Dermis blood vessel endothelial cell (primary cell): ENCODE data around the gene RIMS1. TPM values are rescaled to one million over a fixed set of nuclear protein-coding genes. Genes with fewer than 3 reads are reported as not detected.

Source experiments
- DNase-seq: peaks from one replicate; pipeline ENCODE4 v3.0.0; 2010
- total RNA-seq: library from RNA; depleted of rRNA; stranded (reverse); fragments of >200 nt; gene quantifications from 2 replicates; pipeline ENCODE4 v1.2.3, GENCODE V29; 2014

The RIMS1 gene
- total RNA-seq, 1 donor from 2014 or later, result 7.5 TPM

DNA sequence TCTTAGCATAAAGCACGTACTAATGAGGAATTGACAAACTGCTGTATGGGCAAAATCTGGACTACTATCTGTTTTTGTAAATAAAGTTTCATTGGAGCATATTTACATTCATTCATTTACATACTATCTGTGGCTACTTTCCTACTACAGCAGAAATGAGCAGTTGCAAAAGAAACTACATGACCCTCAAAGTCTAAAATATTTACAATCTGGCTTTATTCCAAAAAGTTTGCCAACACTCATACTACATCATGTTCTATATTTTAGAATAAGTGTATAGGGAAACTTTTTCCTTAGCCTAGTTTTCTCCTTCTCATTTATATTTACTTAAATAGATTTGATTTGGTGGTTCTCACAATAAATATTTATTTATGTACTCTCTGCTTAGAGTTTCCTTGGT, 208.2 kb downstream of the RIMS1 start:
- no peak for DNase-seq

GRCh38 chr6:72102561-72102960, 216.2 kb downstream of the RIMS1 start:
- no peak for DNase-seq

- DNase-seq, result no peak
These were observed 225.3 kb downstream of the RIMS1 start for GRCh38 chr6:72111611-72112010.

DNA sequence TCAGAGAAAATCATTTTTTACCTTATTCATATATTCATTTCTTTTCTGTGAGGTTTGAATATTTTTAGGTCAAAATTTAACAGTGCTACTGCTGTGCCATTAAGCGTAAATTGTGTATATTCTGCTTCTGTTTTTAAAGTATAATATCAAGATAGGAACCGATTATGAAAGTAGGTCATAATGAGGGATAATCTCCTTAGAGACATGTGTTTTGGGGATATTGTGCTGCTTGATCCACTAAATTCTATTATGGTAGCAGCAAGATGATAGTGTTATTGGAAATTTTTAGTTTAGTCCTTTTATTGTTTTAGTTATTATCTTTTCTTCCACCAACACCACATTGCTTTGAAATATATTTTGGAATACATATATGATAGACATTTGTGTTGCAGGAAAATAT, 244.0 kb downstream of the RIMS1 start:
- DNase-seq, result no peak

- no peak for DNase-seq
These were observed 246.1 kb downstream of the RIMS1 start for GRCh38 chr6:72132427-72132826.

- no peak for DNase-seq
These were observed 246.5 kb downstream of the RIMS1 start for GRCh38 chr6:72132851-72133250.

GRCh38 chr6:72133324-72133723, 247.0 kb downstream of the RIMS1 start:
- no peak for DNase-seq

DNA sequence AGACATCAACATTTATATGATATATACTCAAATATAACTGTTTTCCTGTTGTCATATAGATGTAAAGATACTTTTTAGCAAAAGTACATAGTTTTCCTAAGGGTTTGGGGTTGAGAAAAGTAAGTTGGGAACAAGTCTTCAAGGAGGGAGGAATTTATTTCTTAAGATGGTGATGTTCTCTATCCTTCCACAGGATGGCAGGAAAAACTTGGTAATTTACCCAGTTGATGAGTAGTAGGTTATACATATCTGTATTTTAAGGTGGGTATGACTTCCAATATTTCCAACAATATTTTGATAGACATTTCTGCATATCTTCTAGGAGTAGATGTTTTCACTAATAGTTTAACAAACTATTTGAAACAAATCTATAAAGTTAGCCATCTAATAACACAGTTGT, 254.4 kb downstream of the RIMS1 start:
- DNase-seq, result no peak

DNA sequence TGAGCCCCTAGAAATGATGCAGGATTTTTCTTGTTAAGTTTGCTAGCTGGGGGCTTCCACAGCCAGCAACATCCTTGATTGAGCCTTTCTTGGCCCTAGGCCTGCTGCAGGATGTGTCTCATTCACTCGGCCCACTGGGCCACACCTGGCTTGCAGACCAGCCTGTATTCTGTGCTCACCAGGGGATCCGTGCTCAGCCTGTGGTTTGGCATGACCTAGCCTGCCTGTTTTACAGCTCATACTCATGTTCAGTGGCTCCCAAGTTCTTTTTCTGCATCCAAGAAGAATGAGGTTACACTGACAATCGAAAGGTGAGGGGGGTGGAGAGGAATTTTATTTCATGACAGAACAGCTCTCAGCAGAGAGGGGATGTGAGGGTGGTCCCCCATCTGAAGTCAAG, 263.4 kb downstream of the RIMS1 start:
- DNase-seq, result no peak

DNA sequence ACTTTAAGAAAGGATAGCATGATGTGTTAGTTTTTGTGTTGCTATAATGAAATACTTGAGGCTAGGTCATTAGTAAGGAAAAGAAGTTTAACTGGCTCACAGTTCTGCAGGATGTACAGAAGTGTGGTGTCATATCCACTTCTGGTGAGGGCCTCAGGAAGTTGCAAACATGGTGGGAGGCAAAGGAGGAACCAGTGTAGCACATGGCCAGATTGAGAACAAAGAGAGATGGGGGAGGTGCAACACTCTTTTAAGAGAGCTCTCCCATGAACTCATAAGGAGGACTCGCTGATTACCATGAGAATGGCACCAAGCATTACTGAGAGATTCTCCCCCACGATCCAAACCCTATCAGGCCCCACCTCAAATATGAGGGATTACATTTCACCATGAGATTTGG, 265.4 kb downstream of the RIMS1 start:
- DNase-seq, result no peak

DNA sequence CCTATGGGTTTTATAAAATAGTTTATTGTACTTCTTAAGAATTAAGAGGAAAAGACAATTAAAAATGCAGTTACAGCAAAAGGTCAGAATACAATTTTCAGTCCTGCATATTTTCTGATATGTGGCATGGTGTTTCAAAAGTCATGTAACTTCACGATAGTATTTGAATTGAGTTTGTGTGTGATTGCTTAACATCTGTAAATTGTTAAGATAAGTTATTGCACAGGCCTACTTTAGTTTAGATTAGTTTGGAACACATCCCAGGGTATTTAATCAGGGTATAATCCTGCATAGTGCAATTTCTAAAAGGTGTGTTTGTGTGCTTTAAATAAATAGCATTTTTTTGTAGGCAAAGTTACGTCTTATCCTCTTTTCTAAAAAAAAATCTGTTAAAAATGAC, 289.6 kb downstream of the RIMS1 start:
- no peak for DNase-seq

DNA sequence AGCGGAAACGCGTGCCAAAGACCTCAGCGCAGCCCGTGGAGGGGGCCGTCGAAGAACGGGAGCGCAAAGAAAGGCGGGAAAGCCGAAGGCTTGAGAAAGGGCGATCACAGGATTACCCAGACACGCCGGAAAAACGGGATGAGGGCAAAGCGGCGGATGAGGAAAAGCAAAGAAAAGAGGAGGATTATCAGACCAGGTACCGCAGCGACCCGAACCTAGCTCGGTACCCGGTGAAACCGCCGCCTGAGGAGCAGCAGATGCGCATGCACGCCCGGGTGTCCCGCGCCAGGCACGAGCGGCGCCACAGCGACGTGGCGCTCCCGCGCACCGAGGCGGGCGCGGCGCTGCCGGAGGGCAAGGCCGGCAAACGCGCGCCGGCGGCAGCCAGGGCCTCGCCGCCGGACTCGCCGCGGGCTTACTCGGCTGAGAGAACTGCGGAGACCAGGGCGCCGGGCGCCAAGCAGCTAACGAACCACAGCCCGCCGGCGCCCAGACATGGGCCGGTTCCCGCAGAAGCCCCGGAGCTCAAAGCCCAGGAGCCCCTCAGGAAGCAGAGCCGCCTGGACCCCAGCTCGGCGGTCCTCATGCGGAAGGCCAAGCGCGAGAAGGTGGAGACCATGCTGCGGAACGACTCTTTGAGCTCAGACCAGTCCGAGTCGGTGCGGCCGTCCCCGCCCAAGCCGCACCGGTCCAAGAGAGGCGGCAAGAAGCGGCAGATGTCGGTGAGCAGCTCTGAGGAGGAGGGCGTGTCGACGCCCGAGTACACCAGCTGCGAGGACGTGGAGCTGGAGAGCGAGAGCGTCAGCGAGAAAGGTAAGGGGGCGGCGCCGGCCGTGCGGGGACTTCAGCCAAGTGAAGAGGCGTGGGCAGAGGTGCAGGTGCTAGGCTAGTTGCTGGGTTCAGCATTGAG, 296.2 kb downstream of the RIMS1 start:
- DNase-seq, result peak; percentile 29

DNA sequence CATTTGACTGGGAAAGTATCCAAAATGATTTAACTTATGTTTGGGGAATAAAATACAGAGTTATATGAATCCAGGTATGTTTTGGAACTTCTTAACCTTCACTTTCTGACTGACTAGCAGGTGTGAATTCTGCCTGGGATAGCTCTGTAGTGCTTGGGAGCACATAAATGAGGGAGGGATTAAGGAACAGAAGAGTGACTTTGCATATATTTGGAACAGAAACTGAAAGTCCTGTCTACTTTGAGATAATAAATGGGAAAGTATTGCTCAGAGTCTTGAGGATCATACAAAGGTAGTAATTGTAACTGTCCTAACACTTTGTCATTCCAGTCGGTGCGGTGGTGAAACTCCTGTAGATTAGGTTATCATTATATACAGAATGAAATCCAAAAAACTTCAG, 317.6 kb downstream of the RIMS1 start:
- DNase-seq, result no peak

DNA sequence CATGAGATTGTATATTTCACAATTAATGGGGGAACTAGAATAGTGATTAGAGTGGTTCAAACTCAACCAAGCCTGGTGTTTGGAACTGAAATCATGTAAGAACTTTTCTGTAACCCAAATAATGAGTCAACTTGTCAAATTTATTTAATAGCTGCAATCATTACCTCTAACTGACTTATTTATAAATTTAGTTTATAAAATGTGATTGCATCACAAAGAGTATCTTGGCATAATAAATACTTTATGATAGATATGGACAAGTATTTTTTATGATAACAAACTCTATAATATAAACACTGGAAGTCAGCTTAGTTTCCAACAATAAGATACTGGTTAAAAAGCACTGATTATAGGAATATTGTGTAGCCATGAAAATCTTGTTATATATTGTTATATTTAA, 319.1 kb downstream of the RIMS1 start:
- DNase-seq, result no peak

DNA sequence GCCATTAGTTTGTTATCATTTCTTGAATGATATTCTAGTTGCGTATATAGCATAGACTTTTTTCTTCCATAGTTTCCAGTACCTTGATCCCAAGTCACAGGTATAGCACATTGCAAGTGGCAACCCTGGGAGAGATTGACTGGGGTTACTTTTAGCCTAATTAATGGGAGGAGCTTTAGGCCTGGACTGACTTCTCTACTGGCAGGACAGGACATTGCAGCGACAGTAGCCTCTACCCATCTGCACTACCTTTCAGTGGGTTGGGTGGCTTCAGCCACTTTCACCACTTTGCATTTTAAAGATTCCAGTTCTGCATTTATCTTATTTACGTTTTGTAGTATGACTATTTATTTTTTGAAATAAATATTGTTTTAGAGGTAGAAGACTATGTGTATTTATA, 320.3 kb downstream of the RIMS1 start:
- no peak for DNase-seq

- DNase-seq, result no peak
These were observed 326.3 kb downstream of the RIMS1 start for GRCh38 chr6:72212686-72213085.

DNA sequence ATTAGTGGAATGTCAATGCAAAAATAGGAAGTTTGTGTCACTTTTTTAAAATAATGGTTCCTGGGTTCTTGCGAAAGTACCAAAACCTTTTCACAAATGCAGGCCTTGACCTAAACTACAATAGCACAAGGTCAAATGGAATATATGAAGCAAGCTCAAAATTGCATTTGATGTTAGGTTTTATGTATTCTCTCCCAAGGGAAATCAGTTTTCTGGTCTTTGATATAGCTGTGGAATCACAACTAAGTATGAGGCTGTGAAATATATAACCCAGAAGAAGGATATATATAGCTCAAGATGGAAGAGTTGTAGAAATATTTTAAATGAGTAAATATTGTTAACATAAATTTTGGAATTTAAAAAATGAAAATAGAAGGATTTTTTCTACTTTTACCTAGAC, 327.3 kb downstream of the RIMS1 start:
- DNase-seq, result no peak

- DNase-seq, result no peak
These were observed 330.1 kb downstream of the RIMS1 start for GRCh38 chr6:72216222-72217068.

DNA sequence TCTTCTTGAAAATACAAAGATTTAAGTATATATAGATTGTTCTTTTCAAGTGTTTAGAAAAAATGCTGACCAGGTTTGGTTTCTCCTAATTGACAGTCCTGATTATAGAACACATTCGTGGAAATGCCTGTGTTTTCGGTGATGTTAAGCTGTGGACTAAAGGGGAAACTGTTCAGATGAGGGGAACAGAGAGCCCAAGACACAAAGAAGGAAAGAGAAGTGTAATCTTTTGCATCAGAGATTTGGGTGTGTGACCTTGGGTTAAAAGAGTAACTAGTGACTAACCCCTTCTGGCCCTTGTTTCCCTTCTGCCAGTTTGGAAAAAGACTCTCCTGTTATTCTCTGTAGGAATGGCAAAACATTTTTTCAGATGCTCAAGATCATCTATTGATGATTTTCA, 331.3 kb downstream of the RIMS1 start:
- no peak for DNase-seq

DNA sequence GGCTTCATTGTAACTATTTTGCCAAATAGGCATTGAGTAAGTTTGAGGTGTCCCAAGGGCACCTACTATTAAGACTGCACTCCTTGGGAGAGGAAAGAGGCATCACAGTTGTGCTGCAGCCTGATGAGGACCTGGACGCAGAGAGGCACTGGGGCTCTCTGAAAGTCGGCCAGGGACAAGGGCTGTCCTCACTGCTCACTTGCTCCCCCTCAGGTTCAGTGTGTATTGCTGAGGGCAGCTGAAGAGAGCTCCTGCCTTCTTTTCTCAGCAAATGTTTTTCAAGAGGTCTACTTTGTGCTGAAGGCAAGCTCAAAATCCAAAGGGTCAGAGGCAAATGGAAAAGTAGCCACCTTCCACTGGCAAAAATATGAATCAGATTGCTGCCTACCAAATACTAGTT, 331.8 kb downstream of the RIMS1 start:
- peak; percentile 28 for DNase-seq

DNA sequence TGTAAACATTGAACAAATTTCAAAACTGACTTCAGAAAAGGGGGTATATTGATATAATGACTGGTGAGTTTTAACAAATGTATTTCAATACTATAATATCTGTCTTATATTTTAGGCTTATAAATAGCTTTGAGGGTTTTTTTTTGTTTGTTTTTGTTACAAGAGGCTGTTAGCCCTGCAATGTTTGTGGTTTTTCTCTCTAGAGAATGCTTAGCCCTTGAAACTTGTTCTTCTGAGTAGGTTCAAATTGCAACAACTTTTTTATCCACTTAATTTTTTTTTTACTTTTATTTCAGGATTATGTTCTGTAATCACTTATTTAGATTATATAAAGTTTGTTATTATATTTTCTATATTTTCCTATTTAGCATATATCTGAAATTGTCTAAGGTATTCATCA, 333.2 kb downstream of the RIMS1 start:
- no peak for DNase-seq

DNA sequence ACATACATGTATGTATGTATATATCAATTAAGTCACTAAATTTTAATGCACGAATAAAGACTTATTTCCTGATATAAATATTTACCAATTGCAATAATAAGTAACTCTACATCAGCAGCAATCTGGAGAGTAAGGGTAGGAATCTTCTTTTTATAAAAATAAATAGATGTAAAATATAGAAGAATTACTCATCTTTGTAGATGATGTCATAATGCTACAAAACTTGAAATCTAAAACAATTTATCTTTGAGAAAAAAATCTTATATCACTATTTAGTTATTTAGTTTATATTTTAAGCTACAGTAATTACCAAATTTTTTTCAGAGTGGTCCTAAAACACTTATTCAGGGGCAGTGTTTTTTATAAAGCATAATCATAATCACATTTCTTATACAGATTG, 351.7 kb downstream of the RIMS1 start:
- no peak for DNase-seq

- DNase-seq, result no peak
These were observed 352.6 kb downstream of the RIMS1 start for GRCh38 chr6:72238900-72239299.

- DNase-seq, result no peak
These were observed 359.2 kb downstream of the RIMS1 start for GRCh38 chr6:72245565-72245964.
